K562 (cell line): Measurements from ENCODE around the gene LMX1B. TPM values are rescaled to one million over a fixed set of nuclear protein-coding genes. Genes with fewer than 3 reads are reported as not detected.

ENCODE experiments used
- ATAC-seq: fragments of 200-7000 bp; cut with Tn5 transposase; 3 replicates; pipeline ENCODE4 v1.9.1; 2020; ENCODE audit warnings: moderate library complexity
- BruUV-seq: library from RNA; stranded (reverse); fragments of 400-500 nt; replicated peaks from 2 replicates; lab custom pipeline; 2021; lab: Mats Ljungman, UMichigan
- CTCF ChIA-PET: fragments of 300-600 bp; formaldehyde crosslinking; extraction: SDS; loops from one replicate; lab custom pipeline; 2021; ENCODE audit warnings: low intra/inter-chr PET ratio; lab: Yijun Ruan, JAX
- POLR2A ChIA-PET: fragments of 300-600, 350-650 bp; sonication (Branson Sonifier 250); formaldehyde crosslinking; extraction: SDS; loops from one replicate; lab custom pipeline; 2021; ENCODE audit warnings: antibody characterized with exemption, inconsistent platforms; lab: Yijun Ruan, JAX
- DNase-seq, 4 experiments: peaks; one replicate each; pipeline versions ENCODE4 v3.0.0 to v3.0.0-alpha.2; 2011 to 2018; ENCODE audit warnings: low spot score in 3 of 4, mixed read lengths in 3 of 4; ENCODE audit errors: extremely low read depth in 1 of 4
- FAIRE-seq: peaks from 2 replicates; lab custom pipeline; 2011; peaks lifted over from hg19 to GRCh38; lab: Jason Lieb, UNC
- H2AFZ ChIP-seq: 2 replicates; pipeline ENCODE4 v1.6.0; 2011; ENCODE audit warnings: low read depth, low read length, control low read depth, inconsistent platforms
- H3K27ac ChIP-seq: fragments of 200-600 bp; 3 replicates; pipeline ENCODE4 v1.8.0; 2011; ENCODE audit warnings: low read depth, mild to moderate bottlenecking, control low read depth, inconsistent platforms, low read length, moderate library complexity, mixed read lengths; ENCODE audit errors: extremely low read depth
- H3K27me3 ChIP-seq, 2 experiments: fragments of 300-600 bp in 1 of 2; 2 replicates in 1 of 2; 3 replicates in 1 of 2; pipeline versions ENCODE4 v1.6.0 to v1.8.0; 2011; ENCODE audit warnings: inconsistent platforms in 2 of 2, low read length in 2 of 2, mild to moderate bottlenecking in 1 of 2, mixed read lengths in 1 of 2, moderate library complexity in 1 of 2; ENCODE audit not compliant: control insufficient read depth in 2 of 2, insufficient read depth in 2 of 2
- H3K36me3 ChIP-seq: fragments of 300-600 bp; 3 replicates; pipeline ENCODE4 v1.8.0; 2011; ENCODE audit warnings: mild to moderate bottlenecking, low read length, inconsistent platforms; ENCODE audit not compliant: control insufficient read depth, insufficient read depth
- H3K4me1 ChIP-seq, 2 experiments: fragments of 200-600 bp in 1 of 2; replicated peaks in 1 of 2; 2 replicates in 1 of 2; 3 replicates in 1 of 2; pipeline versions ENCODE4 v1.5.1 to v1.8.0; 2011; ENCODE audit warnings: inconsistent platforms in 2 of 2, low read length in 2 of 2, mild to moderate bottlenecking in 1 of 2, mixed read lengths in 1 of 2, moderate library complexity in 1 of 2; ENCODE audit not compliant: control insufficient read depth in 2 of 2, insufficient read depth in 2 of 2
- H3K4me2 ChIP-seq: 2 replicates; pipeline ENCODE4 v1.6.1; 2011; ENCODE audit warnings: low read length, control low read depth, inconsistent platforms, mixed read lengths; ENCODE audit not compliant: insufficient read depth
- H3K4me3 ChIP-seq: fragments of 200-600 bp; sonication (generic), shearing (Covaris generic); 2 replicates; pipeline ENCODE4 v1.5.1; 2016; ENCODE audit warnings: control low read depth, inconsistent platforms
- H3K79me2 ChIP-seq: fragments of 200-600 bp; 3 replicates; pipeline ENCODE4 v1.8.0; 2011; ENCODE audit warnings: low read length, inconsistent platforms; ENCODE audit not compliant: control insufficient read depth, insufficient read depth
- H3K9ac ChIP-seq, 2 experiments: 2 replicates each; pipeline versions ENCODE4 v1.6.0 to v1.6.1; 2011; ENCODE audit warnings: low read depth in 2 of 2, low read length in 2 of 2, control low read depth in 1 of 2, inconsistent platforms in 1 of 2, mild to moderate bottlenecking in 1 of 2, mixed read lengths in 1 of 2; ENCODE audit not compliant: insufficient read depth in 1 of 2
- H3K9me1 ChIP-seq: one replicate; pipeline ENCODE4 v1.6.0; 2011; ENCODE audit warnings: inconsistent platforms, mild to moderate bottlenecking, low read length, moderate library complexity; ENCODE audit not compliant: control insufficient read depth, insufficient read depth
- H3K9me3 ChIP-seq: replicated peaks from 2 replicates; pipeline ENCODE4 v1.5.1; 2011; ENCODE audit warnings: low read depth, low read length, inconsistent platforms; ENCODE audit not compliant: control insufficient read depth, insufficient read depth
- H4K20me1 ChIP-seq: replicated peaks from 2 replicates; pipeline ENCODE4 v1.6.1; 2011; ENCODE audit warnings: low read length, inconsistent platforms, mixed read lengths; ENCODE audit not compliant: control insufficient read depth, insufficient read depth
- HNRNPL ChIP-seq: fragments of 200-400 bp; formaldehyde crosslinking; IDR thresholded peaks from 2 replicates; pipeline ENCODE4 v1.6.1; 2017; ENCODE audit warnings: low read depth, mild to moderate bottlenecking, low read length
- KDM2B ChIP-seq: fragments of 250-450 bp; sonication (Bioruptor Pico); IDR thresholded peaks from 2 replicates; pipeline ENCODE4 v1.8.0; 2021; ENCODE audit warnings: mild to moderate bottlenecking, moderate library complexity
- MCM7 ChIP-seq, 2 experiments: fragments of 450-650 bp; IDR thresholded peaks; 2 replicates each; pipeline ENCODE4 v1.6.1; 2016 to 2018
- PRPF4 ChIP-seq: fragments of 200-400 bp; formaldehyde crosslinking; IDR thresholded peaks from one replicate; pipeline ENCODE4 v1.6.1; 2017; ENCODE audit warnings: low read length, low read depth, mild to moderate bottlenecking; ENCODE audit not compliant: insufficient read depth, poor library complexity, severe bottlenecking
- SOX6 ChIP-seq: fragments of 450-650 bp; IDR thresholded peaks from 2 replicates; pipeline ENCODE4 v1.6.1; 2014; ENCODE audit warnings: mild to moderate bottlenecking
- YY1 ChIP-seq, 3 experiments: IDR thresholded peaks; 2 replicates each; pipeline ENCODE4 v1.6.1; 2011; ENCODE audit warnings: low read length in 2 of 3, mild to moderate bottlenecking in 2 of 3, moderate library complexity in 2 of 3, borderline replicate concordance in 1 of 3, control low read depth in 1 of 3, low read depth in 1 of 3; ENCODE audit not compliant: insufficient read depth in 3 of 3, insufficient replicate concordance in 2 of 3, control insufficient read depth in 1 of 3, insufficient read length in 1 of 3; ENCODE audit errors: extremely low read depth in 1 of 3
- WGBS: fragments of 100-300 bp; shearing (Covaris generic); methylation state at CpG from one replicate; pipeline ENCODE4 v1.1.6; 2016; ENCODE audit warnings: low coverage, mixed read lengths; ENCODE audit not compliant: insufficient coverage; ENCODE audit errors: missing lambda C conversion rate; 5-methylcytosine and 5-hydroxymethylcytosine counted together
- in situ Hi-C: fragments of 300-500 bp; cut with MboI; formaldehyde crosslinking; loops from 4 replicates; pipeline ENCODE4 v1.15.0; 2018; ENCODE audit warnings: inconsistent platforms, mixed read lengths
- intact Hi-C: fragments of 100-400 bp; cut with micrococcal nuclease; formaldehyde crosslinking; loops from 2 replicates; pipeline ENCODE4 v1.14.2; 2022
- polyA plus RNA-seq, 8 experiments: library from polyadenylated mRNA; depleted of rRNA in 4 of 8; stranded (reverse) in 5 of 8; unstranded in 3 of 8; fragments of >200 nt; fragmentation: Nextera tagmentation in 2 of 8; fragmentation: Illumina TruSeq in 1 of 8; extraction: Ambion mirVana in 2 of 8; extraction: Trizol in 1 of 8; gene quantifications; 2 replicates each; pipeline versions ENCODE4 v1.2.1 to v1.2.3, GENCODE V29; 2011 to 2014; ENCODE audit warnings: inconsistent platforms in 1 of 8, missing spikeins in 1 of 8
- total RNA-seq, 7 experiments: library from RNA; depleted of rRNA in 6 of 7; stranded (reverse); fragments of >200 nt in 6 of 7; fragmentation: Illumina TruSeq in 2 of 7; extraction: Trizol in 2 of 7; gene quantifications; 2 replicates each; pipeline versions ENCODE4 v1.2.1 to v1.2.3, GENCODE V29; 2011 to 2021; ENCODE audit warnings: low replicate concordance in 1 of 7
- TF ChIP-seq, protein P1 (sequence below): sonication (generic); formaldehyde crosslinking; IDR thresholded peaks from 2 replicates; pipeline ENCODE4 v1.8.1; 2023; ENCODE audit warnings: mild to moderate bottlenecking, missing genetic modification reagents
- TF ChIP-seq, protein P2 (sequence below), 2 experiments: fragments of 200-800 bp in 1 of 2; sonication (Bioruptor generic) in 1 of 2; sonication (generic) in 1 of 2; formaldehyde crosslinking in 1 of 2; IDR thresholded peaks in 1 of 2; conservative IDR thresholded peaks in 1 of 2; 2 replicates each; pipeline versions ENCODE4 v1.5.0 to v1.6.1; 2016 to 2020; ENCODE audit warnings: missing compliant biosample characterization in 1 of 2, missing genetic modification characterization in 1 of 2, missing genetic modification reagents in 1 of 2

LMX1B gene
- total and polyA plus RNA-seq, 9 of the 15 experiments (the other 6 are each of a cell fraction or from before 2014, with no cell fraction given), result not detected

DNA sequence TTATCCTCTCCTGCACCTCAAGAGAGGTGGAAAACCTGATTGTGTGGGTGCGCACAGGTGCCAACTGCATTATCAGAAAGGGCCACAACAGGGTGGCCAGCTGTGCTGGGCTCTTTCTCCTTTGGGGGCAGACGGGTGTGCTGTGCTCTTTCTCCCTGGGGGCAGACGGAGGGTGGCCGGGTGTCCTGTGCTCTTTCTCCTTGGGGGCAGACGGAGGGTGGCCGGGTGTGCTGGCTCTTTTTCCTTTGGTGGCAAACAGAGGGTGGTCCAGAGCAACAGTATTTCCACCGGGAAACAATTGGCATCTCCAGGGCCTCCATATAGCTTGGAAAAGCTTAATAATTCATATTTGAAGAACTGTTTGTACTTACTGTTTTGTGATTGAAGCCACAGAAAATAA lies 6.8 kb downstream of the LMX1B start:
- BruUV-seq, result no TSS peak
- Histone ChIP-seq H3K27me3 (peaks cover 46 to 89% of the 10 kb centered on the region in 2 experiments; a peak in 4 of 5 replicates), H3K9ac (no peak overlapping the region), H3K9me1 (no peaks in the 10 kb centered on the region), H3K36me3 (no peaks in the 10 kb centered on the region), H3K9me3 (no peaks in the 10 kb centered on the region), H3K4me1 (peaks cover 0 to 20% of the 10 kb centered on the region in 2 experiments; a peak in 2 of 5 replicates), H4K20me1 (peaks cover 10% of the 10 kb centered on the region; the same call in 1 of the 2 replicates), H3K4me3 (no peak overlapping the region), H2AFZ (no peak overlapping the region), H3K4me2 (no peak overlapping the region), H3K79me2 (no peaks in the 10 kb centered on the region), H3K27ac (no peak overlapping the region)
- intact Hi-C loops, result no loop called here
- no peak for FAIRE-seq
- ChIA-PET CTCF (no interaction called here), POLR2A (no interaction called here)
- 2% methylated on average over 6 of the region's 7 CpGs for WGBS
- no peak for ATAC-seq
- in situ Hi-C loops, result no loop called here
- TF ChIP-seq HNRNPL (no peak), SOX6 (no peak), MCM7 (IDR thresholded peaks at IDR 0.05) (no peak), KDM2B (CRISPR knock-in tag) (no peak)
- DNase-seq, result no peak

DNA sequence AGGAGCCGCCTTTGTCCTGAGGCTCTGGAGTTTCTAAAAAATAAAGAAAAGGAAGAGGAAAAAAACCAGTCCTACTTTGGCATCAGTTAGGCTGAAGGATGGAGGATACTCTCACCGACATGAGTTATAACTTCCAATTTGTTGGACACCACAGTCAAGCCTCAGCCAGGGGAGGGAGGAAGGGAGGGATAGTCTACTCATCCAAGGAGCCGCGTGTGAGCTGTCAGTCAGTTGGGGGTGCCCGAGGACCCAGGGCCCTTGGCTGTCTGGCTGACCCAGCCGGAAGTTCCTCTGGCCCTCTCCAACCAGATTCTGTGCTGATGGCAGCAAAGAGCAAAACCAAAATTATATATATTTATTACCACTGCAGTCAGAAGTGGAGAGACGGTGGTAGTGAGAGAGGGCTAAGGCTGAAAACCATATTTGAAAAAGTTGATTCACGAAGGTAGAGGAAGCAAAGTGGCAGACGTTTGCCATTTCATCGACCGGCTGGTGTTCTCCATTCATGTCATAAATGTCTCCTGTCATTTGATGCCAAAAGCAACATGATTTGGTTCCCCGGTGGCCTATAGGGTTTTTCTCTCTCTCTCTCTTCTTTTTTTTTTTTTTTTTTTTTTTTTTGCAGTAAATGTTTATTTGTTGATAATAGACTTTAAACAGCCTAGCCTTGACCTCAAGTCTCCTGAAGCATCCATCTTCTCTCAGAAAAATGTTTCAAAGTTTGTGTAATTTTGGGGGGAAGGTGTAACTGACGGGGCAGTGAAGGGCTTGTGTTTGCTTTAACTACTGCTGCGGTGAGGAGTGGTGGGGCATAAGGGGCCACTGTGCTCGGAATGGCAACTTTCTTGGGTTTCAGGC lies 7.6 kb downstream of the LMX1B start:
- no peak overlapping the region for H3K4me2 ChIP-seq
- in situ Hi-C loops (no loop called here), intact Hi-C loops (no loop called here)
- no peaks in the 10 kb centered on the region for H3K79me2 ChIP-seq
- DNase-seq (no peak), ATAC-seq (no peak), FAIRE-seq (no peak)
- peaks cover 0 to 27% of the 10 kb centered on the region in 2 experiments; a peak in 2 of 5 replicates for H3K4me1 ChIP-seq
- BruUV-seq, result no TSS peak
- H3K9me3 ChIP-seq, result no peaks in the 10 kb centered on the region
- peaks cover 48 to 89% of the 10 kb centered on the region in 2 experiments; a peak in 4 of 5 replicates for H3K27me3 ChIP-seq
- no peak overlapping the region for H2AFZ ChIP-seq
- no peak overlapping the region for H3K4me3 ChIP-seq
- no peak overlapping the region for H3K9ac ChIP-seq
- ChIA-PET POLR2A (no interaction called here), CTCF (no interaction called here)
- WGBS, result 1% methylated on average over 14 of the region's 15 CpGs
- peaks cover 11% of the 10 kb centered on the region; the same call in 1 of the 2 replicates for H4K20me1 ChIP-seq
- H3K9me1 ChIP-seq, result no peaks in the 10 kb centered on the region
- no peak overlapping the region for H3K27ac ChIP-seq
- H3K36me3 ChIP-seq, result no peaks in the 10 kb centered on the region
- TF ChIP-seq YY1 (IDR thresholded peaks at IDR 0.05; ENCODE audit: borderline replicate concordance in 1 of 3, control insufficient read depth in 1 of 3, extremely low read depth in 1 of 3, insufficient read depth in 3 of 3, insufficient read length in 1 of 3, insufficient replicate concordance in 2 of 3, low read depth in 1 of 3, low read length in 2 of 3) (no peak), PRPF4 (no peak)
- TF ChIP-seq, protein P1, sequence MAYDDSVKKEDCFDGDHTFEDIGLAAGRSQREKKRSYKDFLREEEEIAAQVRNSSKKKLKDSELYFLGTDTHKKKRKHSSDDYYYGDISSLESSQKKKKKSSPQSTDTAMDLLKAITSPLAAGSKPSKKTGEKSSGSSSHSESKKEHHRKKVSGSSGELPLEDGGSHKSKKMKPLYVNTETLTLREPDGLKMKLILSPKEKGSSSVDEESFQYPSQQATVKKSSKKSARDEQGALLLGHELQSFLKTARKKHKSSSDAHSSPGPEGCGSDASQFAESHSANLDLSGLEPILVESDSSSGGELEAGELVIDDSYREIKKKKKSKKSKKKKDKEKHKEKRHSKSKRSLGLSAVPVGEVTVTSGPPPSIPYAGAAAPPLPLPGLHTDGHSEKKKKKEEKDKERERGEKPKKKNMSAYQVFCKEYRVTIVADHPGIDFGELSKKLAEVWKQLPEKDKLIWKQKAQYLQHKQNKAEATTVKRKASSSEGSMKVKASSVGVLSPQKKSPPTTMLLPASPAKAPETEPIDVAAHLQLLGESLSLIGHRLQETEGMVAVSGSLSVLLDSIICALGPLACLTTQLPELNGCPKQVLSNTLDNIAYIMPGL, result no peak
- TF ChIP-seq, protein P2, sequence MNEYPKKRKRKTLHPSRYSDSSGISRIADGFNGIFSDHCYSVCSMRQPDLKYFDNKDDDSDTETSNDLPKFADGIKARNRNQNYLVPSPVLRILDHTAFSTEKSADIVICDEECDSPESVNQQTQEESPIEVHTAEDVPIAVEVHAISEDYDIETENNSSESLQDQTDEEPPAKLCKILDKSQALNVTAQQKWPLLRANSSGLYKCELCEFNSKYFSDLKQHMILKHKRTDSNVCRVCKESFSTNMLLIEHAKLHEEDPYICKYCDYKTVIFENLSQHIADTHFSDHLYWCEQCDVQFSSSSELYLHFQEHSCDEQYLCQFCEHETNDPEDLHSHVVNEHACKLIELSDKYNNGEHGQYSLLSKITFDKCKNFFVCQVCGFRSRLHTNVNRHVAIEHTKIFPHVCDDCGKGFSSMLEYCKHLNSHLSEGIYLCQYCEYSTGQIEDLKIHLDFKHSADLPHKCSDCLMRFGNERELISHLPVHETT (CRISPR knock-in tag; conservative IDR thresholded peaks at IDR 0.05 in 1 of 2, IDR thresholded peaks at IDR 0.05 in 1 of 2), result no peak
